Body of pancreas (tissue), 4 donors: ENCODE data around the gene DIDO1.

ENCODE experiments used
- CTCF ChIP-seq, 7 experiments: fragments of 450-650 bp in 4 of 7; fragments of 200-600 bp in 3 of 7; sonication (generic) in 3 of 7; IDR thresholded peaks; one replicate each; pipeline ENCODE4 v1.5.1; 2016 to 2019; ENCODE audit warnings: antibody characterized with exemption in 7 of 7
- POLR2A ChIP-seq, 3 donors: fragments of 450-650 bp; IDR thresholded peaks; one replicate each; pipeline ENCODE4 v1.6.1; 2016; ENCODE audit warnings: antibody characterized with exemption in 3 of 3, mild to moderate bottlenecking in 2 of 3

GRCh38 chr20:62961310-62961783 is 35.0 kb upstream of the DIDO1 start:
- no peak for TF ChIP-seq CTCF (IDR thresholded peaks at IDR 0.05)
- TF ChIP-seq POLR2A (IDR thresholded peaks at IDR 0.05): no peak
